WTC11 (cell line): Measurements from ENCODE around the gene OR52N1. TPM values are rescaled to one million over a fixed set of nuclear protein-coding genes. Genes with fewer than 3 reads are reported as not detected.

Source experiments
- ATAC-seq: fragments of 200-7000 bp; cut with Tn5 transposase; 2 replicates; pipeline ENCODE4 v1.10.0; 2021; ENCODE audit warnings: mild to moderate bottlenecking, moderate library complexity
- CTCF ChIA-PET: fragments of 300-600 bp; sonication (Branson Sonifier 250); formaldehyde crosslinking; loops from one replicate; lab custom pipeline; 2021; ENCODE audit warnings: antibody characterized with exemption; lab: Charles Lee
- POLR2A ChIA-PET: fragments of 350-600 bp; sonication (Branson Sonifier 250); formaldehyde crosslinking; loops from one replicate; lab custom pipeline; 2021; ENCODE audit warnings: antibody characterized with exemption; lab: Charles Lee
- DNase-seq: peaks from one replicate; pipeline ENCODE4 v3.0.0; 2021; ENCODE audit warnings: low spot score
- H3K27ac Mint-ChIP-seq: 2 replicates; pipeline ENCODE4 v1.8.0; 2021; ENCODE audit warnings: mixed read lengths
- H3K27me3 Mint-ChIP-seq: 2 replicates; pipeline ENCODE4 v1.8.0; 2021; ENCODE audit warnings: low read depth, mild to moderate bottlenecking, moderate library complexity, mixed read lengths
- H3K36me3 Mint-ChIP-seq: 2 replicates; pipeline ENCODE4 v1.8.0; 2021; ENCODE audit warnings: mixed read lengths
- H3K4me1 Mint-ChIP-seq: 2 replicates; pipeline ENCODE4 v1.8.0; 2022; ENCODE audit warnings: mixed read lengths
- H3K4me3 Mint-ChIP-seq: 2 replicates; pipeline ENCODE4 v1.8.0; 2021; ENCODE audit warnings: mild to moderate bottlenecking, moderate library complexity, mixed read lengths
- H3K9me3 Mint-ChIP-seq: 2 replicates; pipeline ENCODE4 v1.8.0; 2021; ENCODE audit warnings: mixed read lengths
- ATF2 ChIP-seq: sonication (generic); formaldehyde crosslinking; IDR thresholded peaks from 2 replicates; pipeline ENCODE4 v1.8.1; 2022; ENCODE audit warnings: low read depth, missing genetic modification reagents, borderline replicate concordance
- ATF6 ChIP-seq: sonication (generic); formaldehyde crosslinking; IDR thresholded peaks from 2 replicates; pipeline ENCODE4 v1.8.1; 2023; ENCODE audit warnings: mild to moderate bottlenecking, missing genetic modification reagents
- FOXP1 ChIP-seq: sonication (generic); formaldehyde crosslinking; IDR thresholded peaks from 2 replicates; pipeline ENCODE4 v1.8.0; 2022; ENCODE audit warnings: missing genetic modification reagents, mild to moderate bottlenecking, moderate library complexity, borderline replicate concordance
- GABPB1 ChIP-seq: sonication (generic); formaldehyde crosslinking; IDR thresholded peaks from 2 replicates; pipeline ENCODE4 v1.8.1; 2023; ENCODE audit warnings: mild to moderate bottlenecking, missing genetic modification reagents
- GRHL2 ChIP-seq: fragments of 250-450 bp; sonication (Bioruptor Pico); IDR thresholded peaks from 2 replicates; pipeline ENCODE4 v1.8.0; 2022; ENCODE audit warnings: mild to moderate bottlenecking, moderate library complexity; ENCODE audit not compliant: insufficient replicate concordance, severe bottlenecking
- GTF2I ChIP-seq: fragments of 250-450 bp; sonication (Bioruptor Pico); conservative IDR thresholded peaks from 2 replicates; pipeline ENCODE4 v1.4.0; 2021; ENCODE audit warnings: mild to moderate bottlenecking
- MXD4 ChIP-seq: fragments of 250-450 bp; sonication (Bioruptor Pico); IDR thresholded peaks from 2 replicates; pipeline ENCODE4 v1.8.0; 2021; ENCODE audit warnings: mild to moderate bottlenecking, moderate library complexity, borderline replicate concordance
- NFE2L1 ChIP-seq: sonication (generic); formaldehyde crosslinking; IDR thresholded peaks from 2 replicates; pipeline ENCODE4 v1.8.1; 2023; ENCODE audit warnings: missing genetic modification reagents
- NFYB ChIP-seq: sonication (generic); formaldehyde crosslinking; conservative IDR thresholded peaks from 2 replicates; pipeline ENCODE4 v1.8.0; 2022; ENCODE audit warnings: low read depth, missing genetic modification reagents
- OVOL2 ChIP-seq: fragments of 250-450 bp; sonication (Bioruptor Pico); IDR thresholded peaks from 2 replicates; pipeline ENCODE4 v1.9.0; 2021; ENCODE audit warnings: mild to moderate bottlenecking, borderline replicate concordance
- PREB ChIP-seq: sonication (generic); formaldehyde crosslinking; IDR thresholded peaks from 2 replicates; pipeline ENCODE4 v1.8.1; 2022; ENCODE audit warnings: mild to moderate bottlenecking, missing genetic modification reagents, moderate library complexity, borderline replicate concordance
- USF1 ChIP-seq: sonication (generic); formaldehyde crosslinking; IDR thresholded peaks from 2 replicates; pipeline ENCODE4 v1.8.0; 2022; ENCODE audit warnings: mild to moderate bottlenecking, missing genetic modification reagents
- ZBTB21 ChIP-seq: sonication (generic); formaldehyde crosslinking; IDR thresholded peaks from 2 replicates; pipeline ENCODE4 v1.8.1; 2023; ENCODE audit warnings: mild to moderate bottlenecking, missing genetic modification reagents, borderline replicate concordance
- ZMAT4 ChIP-seq: fragments of 250-450 bp; sonication (Bioruptor Pico); IDR thresholded peaks from 2 replicates; pipeline ENCODE4 v1.9.0; 2021; ENCODE audit warnings: mild to moderate bottlenecking
- ZNF232 ChIP-seq: sonication (generic); formaldehyde crosslinking; IDR thresholded peaks from 2 replicates; pipeline ENCODE4 v1.8.0; 2022; ENCODE audit warnings: mild to moderate bottlenecking, missing genetic modification reagents
- ZNF423 ChIP-seq: fragments of 250-450 bp; sonication (Bioruptor Pico); IDR thresholded peaks from 2 replicates; pipeline ENCODE4 v2.1.2; 2022; ENCODE audit warnings: mild to moderate bottlenecking, moderate library complexity
- ZNF532 ChIP-seq: fragments of 250-450 bp; sonication (Bioruptor Pico); IDR thresholded peaks from 2 replicates; pipeline ENCODE4 v1.9.0; 2021; ENCODE audit warnings: mild to moderate bottlenecking, borderline replicate concordance
- total RNA-seq: library from RNA; stranded (reverse); gene quantifications from 3 replicates; pipeline ENCODE4 v1.2.3, GENCODE V29; 2021
- TF ChIP-seq, protein P1 (sequence below): sonication (generic); formaldehyde crosslinking; IDR thresholded peaks from 2 replicates; pipeline ENCODE4 v1.8.1; 2023; ENCODE audit warnings: mild to moderate bottlenecking, missing genetic modification reagents, borderline replicate concordance
- TF ChIP-seq, protein P2 (sequence below): sonication (generic); formaldehyde crosslinking; IDR thresholded peaks from 2 replicates; pipeline ENCODE4 v1.8.1; 2023; ENCODE audit warnings: mild to moderate bottlenecking, moderate library complexity, missing genetic modification reagents
- TF ChIP-seq, protein P3 (sequence below): sonication (generic); formaldehyde crosslinking; IDR thresholded peaks from 2 replicates; pipeline ENCODE4 v1.8.1; 2022; ENCODE audit warnings: low read depth, mild to moderate bottlenecking, moderate library complexity, missing genetic modification reagents, borderline replicate concordance

OR52N1 gene
- total RNA-seq, 1 experiment from 2014 or later: not detected

- ATAC-seq: no peak
- Mint-ChIP-seq H3K27ac (no peak overlapping the region), H3K36me3 (no peaks in the 10 kb centered on the region), H3K4me1 (no peaks in the 10 kb centered on the region), H3K27me3 (no peaks in the 10 kb centered on the region), H3K4me3 (no peak overlapping the region), H3K9me3 (peaks cover 12% of the 10 kb centered on the region)
- no peak for TF ChIP-seq OVOL2 (CRISPR knock-in tag)
- no peak for TF ChIP-seq NFE2L1 (CRISPR knock-in tag)
- no peak for TF ChIP-seq MXD4
- TF ChIP-seq ATF2 (CRISPR knock-in tag): no peak
- no peak for TF ChIP-seq GRHL2 (CRISPR knock-in tag)
- TF ChIP-seq GTF2I (CRISPR knock-in tag): no peak
- TF ChIP-seq ZNF423 (CRISPR knock-in tag): no peak
- no peak for TF ChIP-seq ZNF232 (CRISPR knock-in tag)
- TF ChIP-seq, protein P1, sequence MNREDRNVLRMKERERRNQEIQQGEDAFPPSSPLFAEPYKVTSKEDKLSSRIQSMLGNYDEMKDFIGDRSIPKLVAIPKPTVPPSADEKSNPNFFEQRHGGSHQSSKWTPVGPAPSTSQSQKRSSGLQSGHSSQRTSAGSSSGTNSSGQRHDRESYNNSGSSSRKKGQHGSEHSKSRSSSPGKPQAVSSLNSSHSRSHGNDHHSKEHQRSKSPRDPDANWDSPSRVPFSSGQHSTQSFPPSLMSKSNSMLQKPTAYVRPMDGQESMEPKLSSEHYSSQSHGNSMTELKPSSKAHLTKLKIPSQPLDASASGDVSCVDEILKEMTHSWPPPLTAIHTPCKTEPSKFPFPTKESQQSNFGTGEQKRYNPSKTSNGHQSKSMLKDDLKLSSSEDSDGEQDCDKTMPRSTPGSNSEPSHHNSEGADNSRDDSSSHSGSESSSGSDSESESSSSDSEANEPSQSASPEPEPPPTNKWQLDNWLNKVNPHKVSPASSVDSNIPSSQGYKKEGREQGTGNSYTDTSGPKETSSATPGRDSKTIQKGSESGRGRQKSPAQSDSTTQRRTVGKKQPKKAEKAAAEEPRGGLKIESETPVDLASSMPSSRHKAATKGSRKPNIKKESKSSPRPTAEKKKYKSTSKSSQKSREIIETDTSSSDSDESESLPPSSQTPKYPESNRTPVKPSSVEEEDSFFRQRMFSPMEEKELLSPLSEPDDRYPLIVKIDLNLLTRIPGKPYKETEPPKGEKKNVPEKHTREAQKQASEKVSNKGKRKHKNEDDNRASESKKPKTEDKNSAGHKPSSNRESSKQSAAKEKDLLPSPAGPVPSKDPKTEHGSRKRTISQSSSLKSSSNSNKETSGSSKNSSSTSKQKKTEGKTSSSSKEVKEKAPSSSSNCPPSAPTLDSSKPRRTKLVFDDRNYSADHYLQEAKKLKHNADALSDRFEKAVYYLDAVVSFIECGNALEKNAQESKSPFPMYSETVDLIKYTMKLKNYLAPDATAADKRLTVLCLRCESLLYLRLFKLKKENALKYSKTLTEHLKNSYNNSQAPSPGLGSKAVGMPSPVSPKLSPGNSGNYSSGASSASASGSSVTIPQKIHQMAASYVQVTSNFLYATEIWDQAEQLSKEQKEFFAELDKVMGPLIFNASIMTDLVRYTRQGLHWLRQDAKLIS: no peak
- TF ChIP-seq PREB: no peak
- no peak for TF ChIP-seq FOXP1 (CRISPR knock-in tag)
- no peak for TF ChIP-seq NFYB (CRISPR knock-in tag)
- no peak for TF ChIP-seq GABPB1 (CRISPR knock-in tag)
- TF ChIP-seq ATF6 (CRISPR knock-in tag): no peak
- no peak for TF ChIP-seq USF1 (CRISPR knock-in tag)
- no peak for TF ChIP-seq ZMAT4 (CRISPR knock-in tag)
- TF ChIP-seq ZBTB21 (CRISPR knock-in tag): no peak
- TF ChIP-seq, protein P2, sequence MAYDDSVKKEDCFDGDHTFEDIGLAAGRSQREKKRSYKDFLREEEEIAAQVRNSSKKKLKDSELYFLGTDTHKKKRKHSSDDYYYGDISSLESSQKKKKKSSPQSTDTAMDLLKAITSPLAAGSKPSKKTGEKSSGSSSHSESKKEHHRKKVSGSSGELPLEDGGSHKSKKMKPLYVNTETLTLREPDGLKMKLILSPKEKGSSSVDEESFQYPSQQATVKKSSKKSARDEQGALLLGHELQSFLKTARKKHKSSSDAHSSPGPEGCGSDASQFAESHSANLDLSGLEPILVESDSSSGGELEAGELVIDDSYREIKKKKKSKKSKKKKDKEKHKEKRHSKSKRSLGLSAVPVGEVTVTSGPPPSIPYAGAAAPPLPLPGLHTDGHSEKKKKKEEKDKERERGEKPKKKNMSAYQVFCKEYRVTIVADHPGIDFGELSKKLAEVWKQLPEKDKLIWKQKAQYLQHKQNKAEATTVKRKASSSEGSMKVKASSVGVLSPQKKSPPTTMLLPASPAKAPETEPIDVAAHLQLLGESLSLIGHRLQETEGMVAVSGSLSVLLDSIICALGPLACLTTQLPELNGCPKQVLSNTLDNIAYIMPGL (CRISPR knock-in tag): no peak
- TF ChIP-seq, protein P3, sequence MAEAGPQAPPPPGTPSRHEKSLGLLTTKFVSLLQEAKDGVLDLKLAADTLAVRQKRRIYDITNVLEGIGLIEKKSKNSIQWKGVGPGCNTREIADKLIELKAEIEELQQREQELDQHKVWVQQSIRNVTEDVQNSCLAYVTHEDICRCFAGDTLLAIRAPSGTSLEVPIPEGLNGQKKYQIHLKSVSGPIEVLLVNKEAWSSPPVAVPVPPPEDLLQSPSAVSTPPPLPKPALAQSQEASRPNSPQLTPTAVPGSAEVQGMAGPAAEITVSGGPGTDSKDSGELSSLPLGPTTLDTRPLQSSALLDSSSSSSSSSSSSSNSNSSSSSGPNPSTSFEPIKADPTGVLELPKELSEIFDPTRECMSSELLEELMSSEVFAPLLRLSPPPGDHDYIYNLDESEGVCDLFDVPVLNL (CRISPR knock-in tag): no peak
- TF ChIP-seq ZNF532: no peak
- ChIA-PET CTCF (no interaction called here), POLR2A (no interaction called here)
- DNase-seq: no peak
Measured at GRCh38 chr11:5837695-5838094, 46.6 kb upstream of the OR52N1 start.
